ENCODE measurements around the gene ZFYVE21. TPM values are rescaled to one million over a fixed set of nuclear protein-coding genes. Genes with fewer than 3 reads are reported as not detected.

ZFYVE21 gene
- total RNA-seq, 1 donor from 2014 or later = 21.5 TPM

DNA sequence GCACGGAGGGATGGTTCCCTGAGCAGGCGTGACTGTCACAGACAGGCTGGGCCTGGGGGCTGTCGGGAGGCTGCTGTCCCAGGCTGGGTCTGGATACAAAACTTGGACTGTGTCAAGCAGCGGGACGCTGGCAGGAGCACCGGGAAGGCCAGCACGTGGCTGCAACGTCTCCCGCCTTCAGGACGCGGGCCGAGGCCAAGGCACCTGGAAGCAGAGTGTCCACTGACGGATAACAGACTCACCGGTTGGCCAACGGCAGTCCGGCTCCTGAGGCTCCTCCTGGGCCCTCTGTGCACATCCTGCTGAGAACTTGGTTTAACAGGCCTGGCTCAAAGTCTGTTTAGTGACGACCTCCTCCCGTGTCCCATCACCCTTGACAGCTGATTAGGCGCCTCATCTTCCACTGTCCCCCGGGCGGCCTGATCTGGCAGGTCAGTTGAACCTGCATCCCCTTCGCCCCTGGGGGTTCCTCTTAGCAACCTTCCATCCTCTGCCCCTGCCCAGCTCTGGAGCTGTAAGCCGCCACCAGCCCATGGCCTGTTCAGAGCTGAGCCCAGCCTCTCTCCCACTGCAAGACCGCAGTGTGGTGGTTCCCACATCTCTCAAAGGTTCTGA, 2.9 kb upstream of the ZFYVE21 start:
- H3K4me3 Mint-ChIP-seq = peak overlapping the region; percentile 53
- intact Hi-C loops (cut with micrococcal nuclease) = no loop called here
- H3K27me3 Mint-ChIP-seq (ENCODE audit: insufficient read depth) = no peaks in the 10 kb centered on the region
- no peak overlapping the region for H3K27ac Mint-ChIP-seq
- H3K36me3 Mint-ChIP-seq (ENCODE audit: low read depth) = peaks cover 3% of the 10 kb centered on the region
- no peak for DNase-seq (ENCODE audit: low spot score)
- peaks cover 28% of the 10 kb centered on the region for H3K4me1 Mint-ChIP-seq (ENCODE audit: low read depth)
- H3K9me3 Mint-ChIP-seq = no peaks in the 10 kb centered on the region

DNA sequence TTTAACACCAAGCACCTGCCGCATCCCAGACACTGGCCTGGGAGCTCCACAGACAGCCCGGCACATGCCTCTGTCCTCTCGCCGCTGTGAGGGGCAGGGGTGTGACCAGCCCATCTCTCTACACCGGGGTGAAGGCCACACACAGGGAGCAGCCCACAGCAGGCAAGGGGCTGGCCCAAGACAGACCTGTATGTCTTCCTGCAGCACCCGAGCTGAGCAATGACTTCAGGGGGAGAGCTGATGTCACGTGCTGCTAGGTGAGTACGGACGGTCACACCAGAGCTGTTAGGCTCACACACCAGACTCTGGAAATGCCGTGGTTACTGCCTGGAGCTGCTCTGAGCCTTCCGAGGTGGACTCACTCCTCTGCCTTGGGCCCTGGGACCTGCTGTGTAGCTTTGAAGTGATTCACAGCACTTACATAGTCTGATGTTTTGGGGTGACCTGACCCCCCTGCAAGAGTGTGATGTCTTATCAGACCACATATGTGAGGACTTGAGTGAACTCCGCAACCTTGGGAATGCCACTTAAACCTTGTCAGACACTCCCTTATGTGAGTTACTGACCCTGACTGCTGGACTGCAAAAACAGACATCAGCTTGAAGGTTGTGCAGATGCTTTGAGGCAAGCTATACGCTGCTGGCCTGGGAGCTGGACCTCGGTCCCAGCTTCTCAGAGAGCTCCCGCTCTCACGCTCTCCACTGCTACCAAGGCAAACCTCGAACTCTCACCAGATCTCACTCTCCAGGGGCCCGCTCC, 2.1 kb upstream of the ZFYVE21 start:
- intact Hi-C loops (cut with micrococcal nuclease) = loop anchor here (2.0 kb wide), 2 partner anchors 151 to 207 kb away; partner anchors contain the start of genes BAG5 and COA8
- H3K4me3 Mint-ChIP-seq = peak overlapping the region; percentile 86
- H3K36me3 Mint-ChIP-seq (ENCODE audit: low read depth) = peaks cover 3% of the 10 kb centered on the region
- no peaks in the 10 kb centered on the region for H3K27me3 Mint-ChIP-seq (ENCODE audit: insufficient read depth)
- peak overlapping the region; percentile 56 for H3K27ac Mint-ChIP-seq
- H3K9me3 Mint-ChIP-seq = no peaks in the 10 kb centered on the region
- H3K4me1 Mint-ChIP-seq (ENCODE audit: low read depth) = peaks cover 36% of the 10 kb centered on the region
- no peak for DNase-seq (ENCODE audit: low spot score)

DNA sequence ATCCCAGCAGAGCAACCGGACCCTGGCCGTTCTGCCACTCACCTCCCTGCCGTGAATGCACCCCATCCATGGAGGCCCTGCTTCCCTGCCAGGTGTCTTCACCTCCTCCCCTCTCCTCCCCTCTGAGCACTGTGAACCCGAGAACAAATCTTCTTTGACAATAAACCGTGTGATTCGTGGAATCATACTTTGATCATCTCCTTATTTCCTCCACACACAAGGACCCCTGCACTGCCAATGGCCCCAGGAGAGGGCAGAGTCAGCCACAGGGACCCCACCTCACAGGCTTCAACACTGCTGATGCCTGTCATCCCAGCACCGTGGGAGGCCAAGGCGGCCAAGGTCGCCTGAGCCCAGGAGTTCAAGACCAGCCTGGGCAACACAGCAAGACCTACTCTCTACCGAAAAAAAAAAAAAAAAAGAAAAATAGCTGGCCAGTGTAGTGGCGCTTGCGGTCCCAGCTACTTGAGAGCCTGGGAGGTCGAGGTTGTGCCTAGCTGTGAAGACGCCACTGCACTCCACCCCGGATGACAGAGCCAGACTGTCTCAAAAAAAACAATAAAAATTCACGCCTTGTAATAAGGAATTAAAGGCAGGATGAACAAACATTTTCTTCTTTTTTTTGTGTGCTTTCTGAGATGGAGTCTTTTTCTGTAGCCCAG, 1.4 kb upstream of the ZFYVE21 start:
- Mint-ChIP-seq H3K4me3 (peak overlapping the region; percentile 86), H3K27me3 (ENCODE audit: insufficient read depth) (no peaks in the 10 kb centered on the region), H3K4me1 (ENCODE audit: low read depth) (peaks cover 43% of the 10 kb centered on the region), H3K9me3 (no peaks in the 10 kb centered on the region), H3K36me3 (ENCODE audit: low read depth) (peaks cover 3% of the 10 kb centered on the region), H3K27ac (peak overlapping the region; percentile 86)
- intact Hi-C loops (cut with micrococcal nuclease) = loop anchor here (2.0 kb wide), 2 partner anchors 151 to 207 kb away; partner anchors contain the start of genes BAG5 and COA8
- DNase-seq (ENCODE audit: low spot score) = no peak

DNA sequence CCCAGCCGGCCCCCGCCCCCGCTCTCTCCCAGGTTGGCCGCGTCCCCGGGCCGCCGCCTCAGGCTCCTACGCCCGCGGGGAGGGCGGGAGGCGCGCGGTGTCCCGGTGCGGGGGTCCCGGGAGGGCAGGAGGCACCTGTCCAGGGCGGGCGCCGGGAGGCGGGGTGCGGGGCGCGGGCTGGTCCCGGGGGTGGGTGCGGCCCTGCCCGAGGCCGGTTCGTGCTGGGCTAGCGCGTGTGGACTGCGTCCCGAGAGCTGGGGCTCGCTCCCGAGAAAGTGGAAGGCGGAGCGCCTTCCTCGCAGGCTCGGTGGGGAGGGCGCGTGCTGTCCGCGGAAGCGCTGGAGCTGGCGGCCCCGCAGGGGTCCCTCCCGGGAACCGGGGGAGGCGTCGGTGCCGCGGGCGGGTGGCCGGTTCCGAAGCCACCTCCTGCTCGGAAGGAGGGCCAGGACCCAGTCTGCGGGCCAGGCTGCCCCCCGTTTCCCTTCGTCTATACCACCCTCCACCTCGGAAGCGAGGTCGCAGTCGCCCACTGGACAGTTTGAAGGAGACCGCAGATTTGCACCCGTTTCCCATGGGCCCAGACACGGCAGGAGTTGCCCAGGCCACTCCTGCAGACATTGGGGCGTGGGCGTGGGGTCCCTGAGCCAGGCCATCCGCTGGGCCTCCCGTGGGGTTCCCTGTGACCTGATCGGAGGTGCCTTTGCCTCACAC, 636 bp downstream of the ZFYVE21 start:
- H3K36me3 Mint-ChIP-seq (ENCODE audit: low read depth) = peaks cover 3% of the 10 kb centered on the region
- H3K4me3 Mint-ChIP-seq = peak overlapping the region; percentile 85
- H3K4me1 Mint-ChIP-seq (ENCODE audit: low read depth) = peaks cover 48% of the 10 kb centered on the region
- DNase-seq (ENCODE audit: low spot score) = peak; percentile 25
- no peak overlapping the region for H3K27ac Mint-ChIP-seq
- H3K9me3 Mint-ChIP-seq = no peaks in the 10 kb centered on the region
- H3K27me3 Mint-ChIP-seq (ENCODE audit: insufficient read depth) = no peaks in the 10 kb centered on the region
- intact Hi-C loops (cut with micrococcal nuclease) = loop anchor here (5.0 kb wide), 1 partner anchor 384 kb away; the partner anchor contains the start of gene EIF5

DNA sequence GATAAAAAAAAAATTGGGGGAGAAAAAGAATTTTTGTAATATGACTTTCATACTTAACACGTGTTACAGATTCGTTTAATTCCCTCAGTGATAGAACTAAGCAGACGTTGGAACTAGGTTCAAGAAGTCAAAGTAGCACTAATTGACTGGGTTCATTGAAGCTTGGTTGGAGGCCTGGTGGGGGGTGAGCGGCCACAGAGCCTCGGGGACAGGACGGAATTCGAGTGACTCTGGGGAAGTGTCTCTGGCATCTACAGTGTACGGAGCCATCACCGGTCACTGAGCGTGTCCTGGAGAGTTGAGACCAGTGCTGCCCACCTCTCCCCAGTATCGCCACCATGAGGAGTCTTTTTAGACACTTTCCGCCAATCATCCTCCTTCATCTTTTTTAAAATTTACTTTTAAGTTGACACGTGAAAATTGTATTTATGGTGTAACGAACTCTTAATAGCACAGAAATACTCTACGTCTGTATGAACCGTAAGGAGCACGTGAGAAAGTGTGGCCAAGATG, 1.3 kb downstream of the ZFYVE21 start:
- peaks cover 54% of the 10 kb centered on the region for H3K4me1 Mint-ChIP-seq (ENCODE audit: low read depth)
- H3K36me3 Mint-ChIP-seq (ENCODE audit: low read depth) = peaks cover 3% of the 10 kb centered on the region
- H3K4me3 Mint-ChIP-seq = peak overlapping the region; percentile 85
- no peak overlapping the region for H3K27ac Mint-ChIP-seq
- no peaks in the 10 kb centered on the region for H3K27me3 Mint-ChIP-seq (ENCODE audit: insufficient read depth)
- DNase-seq (ENCODE audit: low spot score) = no peak
- H3K9me3 Mint-ChIP-seq = no peaks in the 10 kb centered on the region
- intact Hi-C loops (cut with micrococcal nuclease) = loop anchor here (5.0 kb wide), 1 partner anchor 385 kb away; the partner anchor contains the start of gene EIF5

DNA sequence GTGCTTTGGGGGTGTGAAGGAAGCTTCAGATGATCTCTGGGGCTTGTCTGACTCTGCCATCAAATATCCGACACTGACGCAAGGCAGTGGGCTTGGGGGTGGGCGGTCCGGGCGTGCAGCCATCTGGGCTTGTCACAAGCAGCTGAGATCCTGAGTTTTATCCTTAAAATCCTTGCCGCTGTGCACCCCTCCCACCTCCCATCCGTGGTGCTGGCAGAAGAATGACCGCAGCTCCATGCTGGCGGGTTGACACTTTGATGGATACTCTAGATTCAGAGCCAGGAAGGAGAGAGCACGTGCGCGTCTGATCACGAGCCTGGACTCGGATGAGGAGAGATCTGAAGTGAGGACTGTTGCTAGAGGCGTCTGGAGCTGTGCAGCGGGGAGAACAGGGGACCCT, 3.0 kb downstream of the ZFYVE21 start:
- intact Hi-C loops (cut with micrococcal nuclease) = loop anchor here (5.0 kb wide), 1 partner anchor 386 kb away; the partner anchor contains the start of gene EIF5
- no peaks in the 10 kb centered on the region for H3K9me3 Mint-ChIP-seq
- peaks cover 3% of the 10 kb centered on the region for H3K36me3 Mint-ChIP-seq (ENCODE audit: low read depth)
- no peaks in the 10 kb centered on the region for H3K27me3 Mint-ChIP-seq (ENCODE audit: insufficient read depth)
- no peak for DNase-seq (ENCODE audit: low spot score)
- peak overlapping the region; percentile 42 for H3K4me3 Mint-ChIP-seq
- H3K27ac Mint-ChIP-seq = no peak overlapping the region
- H3K4me1 Mint-ChIP-seq (ENCODE audit: low read depth) = peaks cover 46% of the 10 kb centered on the region

DNA sequence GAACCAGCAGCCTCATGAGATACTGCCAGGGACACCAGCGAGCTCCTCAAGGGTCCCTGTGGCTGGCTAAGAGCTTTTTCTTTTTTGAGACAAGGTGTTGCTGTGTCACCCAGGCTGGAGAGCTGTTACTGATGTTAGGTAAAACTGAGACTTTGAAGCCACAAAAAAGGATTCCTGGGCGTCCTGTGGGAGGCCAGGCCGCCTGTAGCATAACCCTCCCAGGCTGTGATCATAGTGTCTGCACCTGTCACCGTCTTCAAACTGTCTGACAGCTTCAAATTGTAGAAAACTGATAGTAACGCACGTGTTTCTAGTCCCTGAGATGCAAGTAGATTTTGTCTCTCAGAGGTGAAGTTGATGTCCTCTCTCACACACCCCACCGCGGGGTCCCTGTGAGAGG, 4.1 kb downstream of the ZFYVE21 start:
- intact Hi-C loops (cut with micrococcal nuclease) = loop anchor here (5.0 kb wide), 1 partner anchor 387 kb away; the partner anchor contains the start of gene EIF5
- Mint-ChIP-seq H3K27me3 (ENCODE audit: insufficient read depth) (no peaks in the 10 kb centered on the region), H3K36me3 (ENCODE audit: low read depth) (peaks cover 3% of the 10 kb centered on the region), H3K9me3 (no peaks in the 10 kb centered on the region), H3K27ac (no peak overlapping the region), H3K4me1 (ENCODE audit: low read depth) (peaks cover 39% of the 10 kb centered on the region), H3K4me3 (no peak overlapping the region)
- DNase-seq (ENCODE audit: low spot score) = no peak

DNA sequence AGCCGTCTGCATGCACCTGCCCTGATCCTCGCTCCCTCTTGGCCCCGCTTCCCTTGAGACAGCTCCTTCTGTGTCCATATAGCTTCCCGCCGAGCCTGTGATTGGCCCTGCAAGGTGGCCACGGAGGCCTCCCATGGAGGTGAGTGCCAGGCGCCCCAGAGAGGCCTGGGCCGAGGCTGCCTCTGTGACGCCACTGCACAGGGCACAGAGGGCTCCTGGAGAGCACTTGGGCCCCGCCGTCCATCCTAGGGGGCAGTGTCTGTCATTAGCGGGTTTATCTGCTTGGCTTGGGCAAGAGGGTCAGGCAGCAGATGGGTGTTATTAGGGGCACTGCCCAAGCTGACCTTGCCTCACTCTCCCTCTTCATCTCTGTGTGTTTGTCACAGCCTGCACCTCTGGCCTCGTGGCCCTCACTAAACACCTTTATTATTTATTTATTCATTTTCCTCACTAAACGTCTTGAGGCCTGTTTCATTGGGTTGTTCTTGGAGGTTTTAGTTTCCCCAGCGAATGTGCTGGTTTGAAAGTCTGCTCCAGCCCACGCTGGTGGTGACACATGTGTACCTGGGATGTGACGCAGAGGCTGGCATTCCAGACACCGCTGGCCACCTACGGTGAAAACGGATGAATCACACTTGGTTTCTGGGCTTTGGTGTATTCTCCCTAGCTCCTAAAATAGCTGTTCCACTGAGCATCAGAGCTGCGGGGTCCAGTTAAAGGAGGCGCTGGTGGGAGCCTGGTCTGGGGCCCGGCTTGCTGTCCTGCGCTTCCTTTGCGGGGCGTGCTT, 5.9 kb downstream of the ZFYVE21 start:
- intact Hi-C loops (cut with micrococcal nuclease) = no loop called here
- no peaks in the 10 kb centered on the region for H3K27me3 Mint-ChIP-seq (ENCODE audit: insufficient read depth)
- no peaks in the 10 kb centered on the region for H3K9me3 Mint-ChIP-seq
- peaks cover 38% of the 10 kb centered on the region for H3K4me1 Mint-ChIP-seq (ENCODE audit: low read depth)
- no peak overlapping the region for H3K4me3 Mint-ChIP-seq
- DNase-seq (ENCODE audit: low spot score) = no peak
- peak overlapping the region; percentile 34 for H3K27ac Mint-ChIP-seq
- peaks cover 3% of the 10 kb centered on the region for H3K36me3 Mint-ChIP-seq (ENCODE audit: low read depth)

DNA sequence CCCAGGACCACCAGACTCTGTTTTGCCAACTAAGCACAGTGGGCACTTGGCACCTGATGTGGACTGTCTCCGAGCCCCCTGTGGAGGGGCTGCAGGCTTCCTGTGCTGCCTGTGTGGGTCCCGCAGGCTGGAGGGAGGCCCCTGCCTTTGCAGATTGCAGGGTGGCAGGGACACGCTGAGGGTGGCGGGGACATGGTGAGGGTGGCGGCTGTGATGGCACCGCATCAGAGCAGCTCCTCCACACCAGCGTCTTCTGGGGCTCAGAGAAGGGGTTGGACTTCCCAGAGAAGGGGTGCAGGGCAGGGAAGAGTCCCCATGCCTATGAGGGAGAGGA, 8.1 kb downstream of the ZFYVE21 start:
- H3K4me1 Mint-ChIP-seq (ENCODE audit: low read depth) = peaks cover 16% of the 10 kb centered on the region
- H3K27ac Mint-ChIP-seq = no peak overlapping the region
- DNase-seq (ENCODE audit: low spot score) = no peak
- H3K27me3 Mint-ChIP-seq (ENCODE audit: insufficient read depth) = no peaks in the 10 kb centered on the region
- intact Hi-C loops (cut with micrococcal nuclease) = no loop called here
- peaks cover under 1% of the 10 kb centered on the region for H3K36me3 Mint-ChIP-seq (ENCODE audit: low read depth)
- H3K4me3 Mint-ChIP-seq = no peak overlapping the region
- H3K9me3 Mint-ChIP-seq = no peaks in the 10 kb centered on the region

DNA sequence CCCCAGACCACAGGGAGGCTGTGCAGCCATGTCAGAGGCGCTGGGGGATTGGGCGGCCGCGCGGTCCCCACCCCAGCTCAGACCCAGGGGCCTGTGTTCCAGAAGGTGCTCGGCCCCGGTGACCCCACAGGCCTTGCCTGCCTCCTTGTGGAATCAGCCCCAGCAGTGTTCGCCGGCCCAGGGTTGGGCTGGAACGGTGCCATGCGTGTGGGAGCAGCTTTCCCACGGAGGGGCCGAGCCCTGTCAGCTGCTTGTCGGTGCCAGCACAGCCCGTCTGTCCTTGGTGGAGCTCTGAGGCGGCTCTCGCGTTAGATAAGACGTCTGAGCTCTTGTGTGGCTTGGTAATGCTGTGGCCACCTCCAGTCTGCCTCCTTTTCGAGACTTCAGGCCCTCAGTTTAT, 8.5 kb downstream of the ZFYVE21 start:
- no peak overlapping the region for H3K27ac Mint-ChIP-seq
- no peaks in the 10 kb centered on the region for H3K27me3 Mint-ChIP-seq (ENCODE audit: insufficient read depth)
- H3K4me1 Mint-ChIP-seq (ENCODE audit: low read depth) = peaks cover 12% of the 10 kb centered on the region
- no peak for DNase-seq (ENCODE audit: low spot score)
- H3K36me3 Mint-ChIP-seq (ENCODE audit: low read depth) = peaks cover 2% of the 10 kb centered on the region
- intact Hi-C loops (cut with micrococcal nuclease) = no loop called here
- H3K9me3 Mint-ChIP-seq = no peaks in the 10 kb centered on the region
- no peak overlapping the region for H3K4me3 Mint-ChIP-seq

DNA sequence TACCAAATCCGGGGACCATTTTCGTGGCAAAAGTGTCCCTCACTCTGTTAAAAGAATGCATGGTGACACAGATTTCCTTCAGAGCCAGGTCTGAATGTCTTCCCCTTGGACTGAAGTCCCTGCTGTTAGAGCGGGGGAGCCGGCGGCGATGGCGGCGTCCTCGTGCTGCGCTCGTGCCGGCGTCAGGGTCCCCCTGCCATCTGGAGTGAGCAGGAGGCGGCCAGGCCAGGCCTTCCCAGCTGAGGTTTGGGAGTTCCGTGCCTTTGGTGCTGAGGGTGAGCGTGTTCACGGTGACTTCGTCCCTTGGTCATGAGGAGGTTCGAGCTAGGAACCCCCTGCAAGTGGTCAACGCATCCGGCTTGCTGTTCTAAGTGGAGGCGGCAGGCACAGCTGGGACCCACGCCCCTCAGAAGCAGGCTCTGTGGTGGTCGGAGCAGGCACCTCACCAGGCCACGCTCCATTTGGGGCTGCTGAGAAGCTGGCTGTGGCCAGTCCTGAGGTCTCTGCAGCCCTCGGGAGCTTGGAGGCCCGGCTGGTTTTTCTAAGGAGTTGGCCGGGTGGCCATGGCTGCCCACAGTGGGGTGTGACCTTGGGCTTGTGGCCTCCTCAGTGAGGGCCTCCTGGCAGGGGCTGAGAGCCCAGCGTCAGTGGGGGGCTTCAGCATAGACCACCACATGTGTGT, 9.5 kb downstream of the ZFYVE21 start:
- H3K4me1 Mint-ChIP-seq (ENCODE audit: low read depth) = peaks cover 6% of the 10 kb centered on the region
- no peak overlapping the region for H3K4me3 Mint-ChIP-seq
- H3K36me3 Mint-ChIP-seq (ENCODE audit: low read depth) = peaks cover 5% of the 10 kb centered on the region
- H3K9me3 Mint-ChIP-seq = no peaks in the 10 kb centered on the region
- intact Hi-C loops (cut with micrococcal nuclease) = no loop called here
- no peaks in the 10 kb centered on the region for H3K27me3 Mint-ChIP-seq (ENCODE audit: insufficient read depth)
- no peak for DNase-seq (ENCODE audit: low spot score)
- no peak overlapping the region for H3K27ac Mint-ChIP-seq

All from activated T-helper 1 cell treated with anti-CD3 and anti-CD28 coated beads, Interleukin-12 subunit alpha, Interleukin-12 subunit beta, Interleukin-2, Interleukin-4 antibody, amounts not matched to agents 30 ng/mL and 10 ng/mL and 1 ng/mL, durations not matched to agents 14 hours and 24 hours and 36 hours (primary cell).